Measurements from ENCODE around the gene AKAP13.

Gene AKAP13

DNA sequence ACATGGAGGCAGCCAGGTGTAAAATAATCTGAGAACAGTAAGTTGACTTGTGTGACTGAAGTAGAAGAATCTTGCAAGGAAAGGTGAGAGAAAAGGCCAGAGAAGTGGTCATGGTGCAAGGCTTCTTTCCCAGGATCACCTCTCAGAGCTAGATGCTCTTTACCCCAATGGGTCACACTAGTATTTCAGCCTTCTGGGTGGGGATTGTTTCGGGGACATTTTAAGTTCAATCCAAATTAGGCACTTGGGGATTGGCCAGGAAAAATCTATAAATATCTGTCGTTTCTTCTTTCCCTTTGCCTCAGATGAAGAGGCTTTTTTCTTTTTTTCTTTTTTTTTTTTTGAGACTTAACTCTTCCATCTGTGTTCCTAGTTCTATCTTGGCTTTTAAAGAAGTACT lies 226.3 kb downstream of the AKAP13 start:
- DNase-seq = no peak

DNA sequence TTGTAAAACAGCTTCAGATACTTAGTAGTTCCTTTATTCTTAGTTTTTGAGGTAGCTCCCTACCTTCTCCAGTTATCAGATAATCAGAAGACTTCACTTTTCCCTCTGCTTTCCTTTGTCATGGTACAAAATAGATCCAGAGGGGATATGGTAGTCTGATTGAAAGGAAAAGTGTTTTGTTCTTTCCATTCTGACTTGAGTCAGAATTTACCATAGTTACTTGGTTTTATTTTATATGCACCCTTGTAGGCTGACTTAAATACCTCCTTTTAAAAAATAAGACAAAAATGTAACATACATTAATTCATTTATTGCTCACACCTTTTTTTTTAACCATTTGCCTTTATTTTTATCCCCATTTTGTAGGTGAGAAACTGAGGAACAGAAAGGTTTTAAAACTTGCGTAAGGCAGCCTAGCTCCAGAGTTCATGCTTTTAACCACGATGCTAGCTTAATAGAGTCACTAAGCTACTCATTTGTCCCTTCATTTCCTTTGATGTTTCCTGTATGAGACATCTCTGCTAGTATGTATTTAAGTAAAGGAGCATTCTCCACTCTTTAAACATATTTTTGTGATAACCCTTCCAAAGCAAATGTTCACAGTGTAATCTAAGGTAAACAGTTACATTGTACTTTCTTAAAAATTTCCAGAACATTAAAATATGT lies 226.9 kb downstream of the AKAP13 start:
- no peak for DNase-seq

DNA sequence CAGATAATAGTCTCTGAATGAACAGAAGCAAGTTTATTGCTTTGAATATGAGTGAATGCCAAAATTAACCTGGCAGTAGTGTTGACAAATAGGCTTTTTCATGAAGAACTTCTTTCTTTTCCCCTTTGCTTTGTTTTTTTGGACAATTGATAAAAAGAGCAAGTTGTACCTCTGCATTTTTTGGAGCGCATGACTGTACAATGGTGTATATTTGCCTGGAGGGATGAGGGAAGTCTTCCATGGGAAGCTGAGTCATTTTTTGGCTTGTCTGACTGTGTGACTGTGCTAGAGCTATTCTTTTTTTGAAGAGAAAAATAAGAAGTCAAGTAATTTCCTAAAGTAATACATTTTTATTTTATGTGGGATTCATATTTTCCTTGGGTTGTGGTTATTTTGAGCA lies 227.4 kb downstream of the AKAP13 start:
- DNase-seq = no peak

DNA sequence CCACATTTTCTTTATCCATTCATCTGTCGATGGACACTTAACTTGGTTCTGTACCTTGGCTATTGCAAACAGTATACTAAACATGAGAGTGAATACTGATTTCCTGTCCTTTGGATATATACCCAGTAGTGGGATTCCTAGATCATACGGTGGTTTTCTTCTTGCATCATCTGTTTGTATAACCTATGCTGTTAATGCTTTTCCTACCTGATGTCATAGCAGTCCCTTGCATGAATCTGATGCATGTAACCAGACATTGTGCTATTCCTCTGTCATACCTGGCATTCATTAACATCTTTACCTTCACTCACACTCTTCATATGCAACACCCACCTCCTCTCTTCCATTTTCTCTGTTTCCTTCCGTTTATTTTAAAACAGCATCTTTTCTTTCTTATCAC lies 229.1 kb downstream of the AKAP13 start:
- no peak for DNase-seq

DNA sequence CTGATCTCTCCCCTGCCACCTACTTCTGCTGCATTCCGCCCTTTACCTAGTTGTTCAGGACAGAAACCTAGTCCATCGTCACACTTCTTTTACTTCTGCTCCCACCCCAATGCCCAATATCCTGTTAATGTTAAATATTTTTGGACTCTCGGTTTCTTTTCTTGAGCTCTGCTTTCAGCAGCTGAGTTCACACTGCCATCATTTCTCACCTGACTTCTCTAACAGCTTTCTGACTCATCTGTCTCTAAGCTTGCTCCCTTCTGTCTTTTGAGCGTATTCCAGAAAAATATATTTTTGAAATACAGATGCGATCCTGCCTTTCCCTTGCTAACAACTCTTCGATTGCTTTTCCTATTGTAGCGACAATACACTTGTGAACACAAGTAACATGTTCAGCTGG lies 231.0 kb downstream of the AKAP13 start:
- no peak for DNase-seq

DNA sequence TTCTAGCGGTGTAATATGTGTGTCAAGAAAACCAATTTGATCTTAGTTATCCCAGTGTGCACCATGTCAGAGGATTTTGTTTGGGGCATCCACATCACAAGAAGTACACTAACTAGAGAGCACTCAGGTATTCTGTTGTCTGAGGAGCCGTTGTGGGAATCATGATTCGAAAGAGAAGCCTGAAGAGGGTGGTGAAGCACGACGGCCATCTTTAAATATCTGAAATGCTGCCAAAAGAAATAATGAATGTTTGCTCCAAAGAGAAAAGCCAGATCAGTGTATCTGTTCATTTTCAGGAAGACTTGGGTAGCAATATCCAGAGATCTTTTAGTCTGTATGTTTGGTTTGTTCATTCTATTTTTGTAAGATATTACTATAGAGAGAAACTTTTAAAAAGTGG lies 233.7 kb downstream of the AKAP13 start:
- DNase-seq = no peak

DNA sequence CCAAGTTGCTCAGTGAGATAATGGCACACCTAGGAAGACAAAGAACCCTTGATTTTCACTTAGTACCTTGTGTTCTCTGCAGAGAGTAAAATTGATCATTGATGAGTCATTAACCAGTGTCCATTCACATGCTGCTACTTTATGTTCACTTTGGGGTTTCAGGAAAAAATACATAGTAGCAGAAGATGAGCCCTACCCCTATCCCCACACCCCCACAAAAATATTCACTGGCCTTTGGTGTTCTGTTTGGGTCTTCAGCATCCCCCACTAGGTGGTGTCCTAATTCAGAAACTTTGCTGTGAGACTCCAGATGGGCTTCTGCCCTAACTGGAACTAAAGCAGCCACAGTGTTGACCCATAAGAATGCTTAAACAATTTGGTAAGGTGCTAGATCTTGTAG lies 235.5 kb downstream of the AKAP13 start:
- DNase-seq = peak; percentile 1

DNA sequence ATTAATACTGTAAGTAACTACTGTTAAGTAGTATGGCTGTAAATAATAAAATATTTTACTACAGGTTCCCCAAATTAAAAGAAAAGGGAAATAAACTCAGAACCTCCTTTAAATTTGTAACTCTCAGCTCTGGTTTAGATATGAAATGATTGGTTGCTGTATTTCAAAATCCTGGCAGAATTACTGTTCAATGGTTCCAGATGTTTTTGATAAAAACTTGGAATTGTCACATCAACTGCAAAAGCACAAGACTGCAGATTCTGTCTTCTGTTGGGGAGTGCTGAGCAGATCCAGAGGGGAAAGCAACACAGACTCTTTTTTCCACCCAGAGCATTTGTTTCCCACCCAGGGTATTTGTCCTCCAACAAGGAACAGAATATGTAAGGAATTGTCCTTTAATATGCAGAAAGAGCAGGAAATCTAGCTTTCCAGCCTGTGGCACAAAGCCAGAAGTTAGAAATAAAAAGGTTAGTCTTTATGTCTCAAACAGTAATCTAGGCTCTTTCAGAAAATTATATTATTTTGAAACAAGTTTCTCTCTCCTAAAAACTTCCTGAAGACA lies 236.2 kb downstream of the AKAP13 start:
- DNase-seq = no peak

DNA sequence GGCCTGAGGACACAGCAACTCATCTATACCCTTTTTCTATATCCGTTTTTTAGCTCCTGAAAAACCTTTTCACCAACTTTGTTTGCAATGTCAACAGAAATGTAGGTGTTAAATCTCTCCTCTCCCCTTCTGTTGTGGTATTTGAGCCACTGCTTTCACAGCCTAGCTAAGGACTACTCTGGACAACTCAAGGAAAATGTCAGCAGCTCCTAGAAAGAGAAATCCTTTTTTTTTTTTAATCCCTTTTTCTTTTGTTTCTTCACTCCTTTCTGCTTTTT lies 237.8 kb downstream of the AKAP13 start:
- no peak for DNase-seq

DNA sequence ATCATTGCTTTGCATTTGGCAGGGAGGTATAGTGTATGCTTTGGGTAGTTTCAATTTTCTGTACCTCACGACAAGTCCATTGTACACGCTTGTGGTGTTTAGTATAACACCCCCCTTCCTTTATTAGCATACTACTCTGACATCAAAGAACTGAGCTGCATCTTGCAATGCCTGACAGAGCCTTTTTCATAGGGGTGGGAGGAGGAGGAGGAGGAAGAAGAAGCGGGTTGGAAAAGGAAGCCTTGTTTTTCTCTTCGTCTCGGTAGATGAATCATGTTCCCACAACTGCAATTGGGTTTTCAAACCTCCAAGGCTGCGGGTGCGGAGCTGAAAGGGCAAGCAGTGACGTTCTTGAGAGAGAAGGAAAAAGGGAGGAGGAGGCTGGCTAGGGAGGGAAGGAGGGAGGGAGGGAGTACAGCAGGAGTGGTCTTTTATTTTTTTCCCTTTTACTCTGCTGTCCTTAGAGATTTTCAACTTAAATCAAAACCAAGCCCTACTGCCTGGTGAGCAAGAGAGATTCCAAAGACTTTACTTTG lies 238.6 kb downstream of the AKAP13 start:
- DNase-seq = no peak

DNA sequence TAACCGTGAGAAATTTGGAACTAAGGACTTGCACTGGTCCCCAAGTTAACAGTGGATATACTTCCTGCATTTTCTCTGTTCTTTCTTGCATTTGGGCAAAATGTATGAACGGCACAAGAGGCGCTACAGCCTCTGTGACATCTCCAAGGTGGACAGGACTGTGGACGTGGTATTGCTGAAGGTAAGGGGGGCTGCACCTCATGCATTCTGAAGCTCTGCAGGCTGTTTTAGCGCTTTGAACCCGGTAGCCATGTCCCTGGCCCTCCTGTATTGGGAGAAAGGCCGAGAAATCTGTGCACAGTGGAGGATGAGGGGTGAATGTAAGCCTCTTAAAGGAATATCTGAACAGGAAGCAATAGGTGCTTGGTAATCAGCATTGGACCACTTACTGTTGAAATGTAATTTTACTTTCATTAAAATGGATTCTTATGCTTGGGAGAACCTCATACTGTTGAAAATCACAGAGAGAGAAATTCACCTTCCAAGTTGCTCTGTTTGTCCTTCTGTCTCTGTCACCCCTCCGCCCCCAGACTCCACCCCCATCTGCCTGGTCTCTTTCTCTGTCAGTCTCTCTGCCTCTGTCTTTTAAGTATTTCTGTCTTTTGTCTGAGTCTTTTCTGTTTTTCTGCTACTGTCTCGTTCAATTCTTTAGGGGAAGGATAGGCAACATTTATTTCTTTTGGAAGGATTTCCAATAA lies 239.7 kb downstream of the AKAP13 start:
- no peak for DNase-seq

DNA sequence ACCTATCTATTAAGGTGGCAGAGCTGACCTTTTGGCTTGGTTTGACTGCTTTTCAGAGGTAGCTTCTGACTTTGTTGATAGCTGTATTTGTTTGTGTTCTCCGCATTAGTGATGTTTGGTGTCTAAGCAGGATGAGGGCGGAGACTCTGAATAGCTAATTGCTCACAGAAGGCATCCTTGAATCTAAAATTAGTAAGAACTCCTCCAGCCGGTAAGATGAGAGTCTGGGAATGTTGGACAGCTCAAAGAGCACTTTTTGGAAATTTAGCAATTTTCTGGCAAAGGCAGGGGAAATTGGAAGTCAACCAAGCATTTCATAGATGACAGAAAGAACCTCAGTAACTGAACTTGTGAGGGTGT lies 240.3 kb downstream of the AKAP13 start:
- DNase-seq = no peak

DNA sequence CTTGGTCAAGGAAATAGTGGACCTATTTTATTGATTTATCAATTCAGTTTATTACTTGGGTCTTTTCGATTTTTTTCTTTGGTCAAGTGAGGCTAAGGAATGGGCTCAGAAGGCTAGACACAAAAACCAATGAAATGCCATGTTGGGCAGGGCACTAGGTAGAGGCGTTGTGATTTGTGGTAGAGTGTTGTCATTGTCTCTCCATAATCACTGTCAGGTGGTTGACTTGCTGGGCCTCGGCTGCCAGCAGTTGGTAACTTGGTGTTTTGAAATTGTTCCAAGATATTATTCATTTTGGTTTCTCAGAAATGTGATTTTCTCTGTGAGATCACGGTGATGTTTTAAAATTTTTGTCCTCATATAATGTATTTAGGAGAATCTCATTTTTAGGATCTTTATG lies 240.7 kb downstream of the AKAP13 start:
- DNase-seq = no peak

DNA sequence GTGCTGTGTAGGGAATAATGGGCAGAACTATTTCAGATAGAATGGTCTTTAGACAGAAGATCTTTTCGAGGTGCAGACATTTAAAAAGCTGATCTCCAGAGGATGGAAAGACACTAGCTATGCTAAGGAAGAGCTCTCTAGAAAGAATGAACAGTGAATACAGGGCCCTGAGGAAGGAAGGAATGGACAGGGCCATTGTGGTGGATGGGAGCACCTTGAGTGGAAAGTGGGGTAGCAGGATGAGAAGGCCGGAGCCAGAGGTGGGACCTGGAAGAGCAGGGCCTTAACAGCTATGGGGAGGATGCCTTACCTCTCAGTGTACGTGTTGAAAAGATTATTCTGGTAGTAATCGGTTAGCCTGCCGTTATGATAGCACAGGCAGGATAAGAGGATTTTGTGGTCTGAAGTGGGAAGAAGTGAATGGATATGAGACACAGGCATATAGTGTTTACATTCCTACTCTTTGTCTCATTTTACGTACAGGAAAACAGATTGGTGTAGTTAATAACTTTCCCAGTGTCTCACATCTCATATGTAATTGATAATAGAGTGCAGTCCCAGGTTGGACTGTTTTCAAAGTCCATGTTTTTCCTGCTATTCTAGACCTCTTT lies 241.9 kb downstream of the AKAP13 start:
- DNase-seq = no peak

DNA sequence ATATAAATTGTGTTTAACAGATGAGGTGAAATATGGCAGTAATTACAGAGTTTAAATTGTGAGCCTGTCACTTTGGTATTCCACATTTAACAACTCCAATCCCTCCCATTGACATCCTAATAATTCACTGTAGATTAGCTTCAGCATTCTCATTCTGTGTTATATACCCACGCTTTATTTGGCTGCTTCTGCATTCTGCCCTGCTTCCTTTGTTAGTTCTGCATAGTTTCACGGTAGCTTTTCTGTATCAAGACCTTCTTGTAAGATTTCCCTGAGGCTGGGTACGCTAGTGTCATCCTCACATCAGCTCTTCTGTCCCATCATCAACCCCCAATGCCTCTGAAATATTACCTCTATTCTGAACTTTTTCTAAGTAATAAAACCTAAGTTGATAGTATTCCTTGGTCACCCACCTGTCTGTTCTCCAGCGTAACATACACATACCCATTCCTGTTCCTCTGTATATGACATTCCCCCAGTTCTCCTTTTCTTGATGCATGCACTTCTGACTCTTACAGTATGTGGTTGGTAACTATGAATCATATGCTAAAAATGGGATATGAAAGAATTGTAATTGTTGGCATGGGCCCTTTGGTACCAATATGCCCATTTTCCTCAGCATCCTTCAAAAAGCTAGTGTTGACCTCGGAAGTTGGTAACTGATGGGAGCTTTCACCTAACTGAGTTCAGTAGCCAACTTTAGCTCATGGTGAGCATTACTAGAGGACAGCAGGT lies 243.1 kb downstream of the AKAP13 start:
- no peak for DNase-seq

DNA sequence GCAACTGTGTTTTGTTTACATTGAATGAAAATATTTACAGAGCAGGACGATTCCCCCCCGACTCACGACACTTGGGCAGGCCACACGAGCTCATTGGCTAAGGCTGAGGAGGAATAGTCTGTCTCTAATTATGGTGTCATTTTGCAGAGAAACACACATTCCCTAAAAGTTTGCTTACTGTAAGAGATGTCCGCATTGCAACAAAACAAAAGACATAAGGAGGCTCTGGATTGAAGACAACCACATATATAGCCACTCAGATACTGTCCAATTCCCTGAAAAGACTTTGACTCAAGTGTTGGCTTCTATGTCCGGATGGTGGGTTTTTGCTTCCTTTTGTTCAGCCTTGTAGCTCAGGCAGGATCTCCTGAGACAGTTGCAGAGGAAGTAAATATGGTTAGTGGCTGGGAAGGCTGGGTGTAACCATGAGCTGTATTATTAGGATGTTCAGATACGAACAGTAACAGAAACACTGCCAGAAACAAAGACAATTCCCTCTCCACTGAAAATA lies 243.9 kb downstream of the AKAP13 start:
- DNase-seq = no peak

DNA sequence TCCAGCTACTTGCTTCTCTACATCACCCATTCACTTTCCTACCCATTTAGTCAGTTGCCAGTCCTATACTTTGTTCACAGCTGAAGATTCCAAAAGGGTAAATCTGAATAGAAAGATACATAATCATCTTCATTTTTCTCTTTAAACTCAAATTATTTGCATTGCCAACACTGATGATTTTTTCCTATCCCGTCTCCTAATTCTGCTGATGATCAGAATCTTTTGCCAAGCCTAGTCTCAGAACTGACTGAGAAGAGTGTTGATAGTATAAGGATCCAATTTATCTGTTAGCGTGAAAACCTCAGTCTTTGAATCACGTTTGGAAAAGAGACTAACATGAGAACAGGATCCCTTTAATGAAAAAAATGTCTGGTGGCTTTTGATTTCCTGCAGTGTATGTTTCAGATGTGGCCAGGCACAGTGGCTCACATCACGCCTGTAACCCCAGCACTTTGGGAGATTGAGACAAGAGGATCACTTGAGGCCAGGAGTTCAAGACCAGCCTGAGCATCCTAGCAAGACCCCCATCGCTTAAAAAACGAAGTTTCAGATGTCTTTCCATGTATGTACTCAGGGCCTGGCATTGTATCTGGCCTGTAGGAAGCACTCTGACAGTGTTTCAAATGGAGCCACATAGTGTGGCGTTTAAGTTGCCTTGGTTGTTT lies 244.9 kb downstream of the AKAP13 start:
- DNase-seq = no peak

DNA sequence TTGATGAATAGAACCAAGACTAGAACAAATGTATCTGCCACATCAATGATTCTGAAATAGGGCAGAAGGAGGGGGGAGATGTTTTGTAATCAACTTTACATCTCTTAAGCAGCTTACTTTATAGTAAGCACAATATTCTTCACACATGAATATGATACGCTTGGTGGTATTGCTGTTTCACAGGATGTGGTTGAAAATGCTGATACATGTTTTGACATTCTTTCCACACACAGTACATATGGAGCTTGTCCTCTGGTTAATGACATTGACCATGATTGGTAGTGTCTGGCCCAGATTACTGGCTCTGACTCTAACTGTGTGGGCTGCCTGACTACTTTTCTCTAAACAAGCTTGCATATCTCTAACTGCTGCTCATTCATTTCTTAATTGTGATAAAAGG lies 245.5 kb downstream of the AKAP13 start:
- no peak for DNase-seq

DNA sequence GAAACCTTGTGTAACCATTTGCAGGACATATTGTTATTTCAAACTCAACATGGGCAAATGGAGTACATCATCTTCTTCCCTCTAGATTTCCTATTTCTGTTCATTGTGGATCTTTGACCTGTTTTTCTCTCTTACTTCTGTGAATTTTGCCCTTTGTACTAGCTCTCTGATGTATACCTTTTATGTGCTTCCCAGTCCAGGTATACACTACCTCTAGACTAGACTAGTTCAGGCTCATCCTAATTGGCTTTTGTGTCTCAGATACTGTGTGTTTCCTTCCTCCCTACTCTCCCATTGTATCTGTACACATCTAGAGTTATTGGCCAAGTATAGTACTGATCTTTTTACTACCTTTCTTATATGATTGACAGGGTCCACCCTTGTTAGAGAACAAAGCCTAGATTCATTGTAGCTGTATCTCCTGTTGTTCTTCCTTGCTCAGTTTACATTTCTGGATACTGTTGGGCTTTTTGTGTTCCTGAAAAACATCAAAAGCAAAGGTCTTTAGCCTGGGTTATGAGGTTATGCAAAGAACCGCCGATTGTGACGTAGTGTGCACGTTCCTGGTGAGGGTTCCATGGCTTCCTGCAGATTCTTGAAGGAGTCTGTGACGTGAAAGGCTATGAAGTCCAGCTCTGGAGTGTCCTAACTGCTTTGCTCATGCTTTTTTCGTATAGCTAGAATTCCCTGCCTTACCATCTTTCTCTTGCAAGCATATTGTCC lies 247.0 kb downstream of the AKAP13 start:
- no peak for DNase-seq

DNA sequence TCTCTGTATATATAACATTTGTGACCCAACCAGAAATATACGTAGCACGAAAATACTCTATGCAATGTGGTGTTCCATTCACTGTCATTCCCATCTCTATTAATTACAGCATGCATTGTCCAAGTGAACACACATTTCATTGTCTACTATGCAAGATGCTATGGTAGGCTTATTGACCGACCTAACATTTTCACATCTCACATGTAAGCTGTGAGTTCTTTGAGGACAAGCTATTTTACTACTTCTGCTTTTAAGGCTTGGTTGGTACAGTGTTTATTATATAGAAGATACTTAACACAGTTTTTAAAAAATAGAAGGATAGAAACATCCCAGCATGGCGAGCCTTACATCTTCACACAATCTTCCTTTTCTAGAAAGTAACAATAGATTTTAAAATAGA lies 249.9 kb downstream of the AKAP13 start:
- DNase-seq = no peak

DNA sequence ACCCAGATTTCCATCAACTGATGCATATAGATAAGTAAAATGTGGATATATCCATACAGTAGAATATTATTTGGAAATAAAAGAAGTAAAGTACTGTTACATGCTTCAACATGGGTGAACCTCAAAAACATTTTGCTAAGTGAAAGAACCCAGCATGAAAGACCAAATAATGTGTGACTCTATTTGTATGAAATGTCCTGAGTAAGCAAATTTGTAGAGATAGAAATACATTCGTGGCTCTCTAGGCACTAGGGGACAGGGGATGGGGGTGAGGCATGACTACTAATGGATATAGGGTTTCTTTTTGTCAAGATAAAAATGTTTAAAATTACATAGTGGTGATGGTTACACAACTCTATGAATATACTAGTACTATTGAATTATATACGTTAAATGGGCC lies 250.6 kb downstream of the AKAP13 start:
- DNase-seq = no peak

DNA sequence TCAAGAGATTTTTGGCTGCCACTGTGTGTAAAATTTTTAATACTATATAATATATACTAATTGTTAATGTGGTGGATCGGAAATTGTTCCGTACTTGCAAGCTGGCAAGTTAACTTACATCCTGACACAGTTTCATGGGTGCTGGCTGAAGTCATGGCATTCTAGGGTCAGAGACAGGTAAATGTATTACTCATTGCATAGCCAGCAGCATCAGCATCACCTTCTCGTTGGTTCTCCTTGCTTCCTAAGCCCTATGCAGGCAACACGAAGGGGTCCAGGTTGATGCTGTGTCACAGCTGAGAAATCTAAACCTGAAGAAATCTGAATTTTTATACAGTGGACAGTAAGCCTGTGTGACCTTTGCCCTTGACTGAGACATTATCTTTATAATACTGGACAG lies 251.6 kb downstream of the AKAP13 start:
- DNase-seq = no peak
